ENCODE data around the gene GNPTG.

Gene GNPTG

DNA sequence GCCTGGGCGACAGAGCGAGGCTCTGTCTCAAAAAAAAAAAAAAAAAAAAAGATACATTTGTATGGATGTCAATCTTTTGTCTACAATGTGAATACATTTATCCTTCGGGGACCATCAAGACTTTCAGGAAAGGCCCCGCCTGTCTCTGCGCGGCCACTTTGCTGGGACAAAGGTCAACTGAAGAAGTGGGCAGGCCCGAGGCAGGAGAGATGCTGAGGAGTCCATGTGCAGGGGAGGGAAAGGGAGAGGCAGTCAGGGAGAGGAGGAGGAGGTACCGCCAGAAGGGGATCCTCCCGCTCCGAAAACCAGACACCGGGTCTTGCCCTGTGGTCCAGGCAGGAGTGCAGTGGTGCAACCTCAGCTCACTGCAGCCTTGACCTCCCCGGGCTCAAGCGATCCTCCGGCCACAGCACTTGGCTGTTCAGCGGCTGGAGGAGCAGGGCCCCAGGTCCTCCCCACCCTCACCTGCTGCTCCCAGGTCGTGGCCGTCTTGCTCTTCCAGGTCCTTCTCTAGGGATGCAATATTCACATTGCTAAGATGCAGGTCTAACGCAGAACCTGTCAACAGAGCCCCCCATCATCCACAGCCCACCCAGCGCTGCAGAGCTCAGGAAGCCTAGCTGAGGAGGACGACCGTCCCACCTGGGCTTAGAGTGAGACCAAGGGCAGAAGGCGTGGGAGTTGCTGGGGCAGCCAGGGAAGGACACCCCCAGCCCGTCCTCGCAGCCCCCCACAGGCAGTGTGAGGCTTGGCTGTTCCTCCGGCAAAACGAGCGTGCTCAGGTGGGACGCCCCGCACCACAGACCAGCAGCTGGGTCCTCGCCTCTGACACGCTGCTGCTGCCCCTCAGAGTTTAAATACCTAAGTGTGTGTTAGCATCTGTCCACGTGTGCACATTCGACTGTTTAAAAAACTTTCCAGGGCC, 19.6 kb downstream of the GNPTG start:
- no peak for DNase-seq (ENCODE audit: low read depth, low spot score)

- DNase-seq (ENCODE audit: low read depth, low spot score), result no peak
Observed at GRCh38 chr16:1372292-1372950, 20.7 kb downstream of the GNPTG start.

DNA sequence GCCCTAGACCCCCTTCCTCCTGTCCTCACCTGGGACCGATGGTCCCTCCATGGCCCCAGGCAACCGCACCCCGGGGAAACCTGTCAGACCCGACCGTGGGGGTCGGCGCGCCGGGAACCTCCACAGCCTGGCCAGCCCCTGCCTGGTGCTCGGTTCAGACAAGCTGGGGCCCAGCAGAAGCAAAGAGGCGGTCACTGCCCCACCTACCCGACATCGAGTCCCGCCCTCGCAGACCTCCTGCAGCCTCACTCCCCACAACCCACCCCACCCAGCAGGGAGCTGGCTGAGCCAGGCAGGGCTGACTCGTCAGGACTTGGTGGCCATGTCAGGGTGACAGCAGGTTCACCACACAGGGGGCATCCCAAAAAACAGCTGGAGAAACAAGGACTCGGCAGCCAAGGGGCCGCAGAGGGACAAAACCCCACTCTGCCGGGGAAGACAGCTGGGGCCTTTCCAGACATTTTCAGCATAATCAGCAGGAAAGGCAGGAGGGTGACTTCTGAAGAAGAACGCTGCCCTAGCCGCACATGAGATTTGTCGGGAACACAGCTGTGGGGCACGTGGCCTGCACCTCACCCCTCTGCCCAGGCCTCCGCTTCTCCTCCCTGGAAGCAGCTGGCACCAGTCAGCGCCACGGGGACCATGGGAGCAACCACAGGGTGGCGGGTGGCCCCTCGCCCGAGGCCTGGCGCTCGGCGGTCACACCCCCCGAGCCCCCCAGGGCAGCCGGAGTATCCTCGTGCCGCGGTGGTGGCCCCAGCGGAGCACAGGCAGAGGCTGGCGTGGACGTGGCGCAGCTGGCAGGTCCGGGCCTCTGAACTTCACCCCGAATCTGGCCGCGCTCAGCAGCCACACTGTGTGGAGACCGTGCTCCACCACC, 22.9 kb downstream of the GNPTG start:
- no peak for DNase-seq (ENCODE audit: low read depth, low spot score)

DNA sequence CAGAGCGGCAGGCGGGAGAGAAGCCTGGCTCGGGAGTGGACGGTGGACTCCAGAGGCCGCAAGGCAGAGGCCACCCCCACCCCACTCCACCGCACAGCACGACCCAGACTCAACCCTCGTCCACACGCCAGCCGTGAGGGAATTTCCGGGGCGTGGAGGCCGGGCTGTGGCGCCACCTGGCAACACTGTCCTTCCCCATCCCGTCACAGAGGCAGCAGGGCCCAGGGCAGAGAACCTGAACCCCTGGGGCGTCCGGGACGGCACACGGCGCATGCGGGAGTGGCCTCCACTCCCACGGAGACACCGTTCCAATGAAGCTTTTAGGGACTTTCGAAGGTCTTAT, 23.5 kb downstream of the GNPTG start:
- no peak for DNase-seq (ENCODE audit: low read depth, low spot score)

- no peak for DNase-seq (ENCODE audit: low read depth, low spot score)
Observed at GRCh38 chr16:1375741-1376410, 24.1 kb downstream of the GNPTG start.

DNA sequence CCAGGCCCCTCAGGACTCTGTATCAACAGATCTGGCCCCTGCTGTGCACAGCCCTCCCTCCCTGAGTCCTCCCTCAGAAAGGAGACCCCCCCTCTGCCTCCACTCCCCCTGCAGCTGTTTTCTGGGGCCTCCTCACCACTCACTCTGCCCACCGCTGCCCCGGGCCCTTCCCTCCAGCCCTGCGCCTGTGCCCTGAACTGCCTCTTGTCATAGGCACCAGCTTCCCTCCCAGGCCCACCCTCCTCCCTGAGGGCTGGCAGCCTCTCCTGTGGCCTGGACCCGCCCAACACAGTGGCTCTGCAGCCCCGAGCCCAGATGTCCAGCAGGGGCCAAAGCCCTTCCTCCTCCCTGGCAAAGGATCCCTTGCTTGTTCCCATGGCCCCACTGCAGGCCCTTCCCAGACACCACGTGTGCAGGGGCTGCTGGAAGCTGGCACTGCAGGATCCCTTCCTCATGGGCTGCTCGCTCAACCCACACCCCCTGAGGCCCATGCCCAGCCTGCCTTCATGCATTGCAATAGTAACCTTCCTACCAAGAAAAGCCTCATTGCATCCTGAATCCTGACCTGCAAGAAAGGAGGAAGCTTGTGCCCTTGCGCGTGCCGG, 25.8 kb downstream of the GNPTG start:
- no peak for DNase-seq (ENCODE audit: low read depth, low spot score)

DNA sequence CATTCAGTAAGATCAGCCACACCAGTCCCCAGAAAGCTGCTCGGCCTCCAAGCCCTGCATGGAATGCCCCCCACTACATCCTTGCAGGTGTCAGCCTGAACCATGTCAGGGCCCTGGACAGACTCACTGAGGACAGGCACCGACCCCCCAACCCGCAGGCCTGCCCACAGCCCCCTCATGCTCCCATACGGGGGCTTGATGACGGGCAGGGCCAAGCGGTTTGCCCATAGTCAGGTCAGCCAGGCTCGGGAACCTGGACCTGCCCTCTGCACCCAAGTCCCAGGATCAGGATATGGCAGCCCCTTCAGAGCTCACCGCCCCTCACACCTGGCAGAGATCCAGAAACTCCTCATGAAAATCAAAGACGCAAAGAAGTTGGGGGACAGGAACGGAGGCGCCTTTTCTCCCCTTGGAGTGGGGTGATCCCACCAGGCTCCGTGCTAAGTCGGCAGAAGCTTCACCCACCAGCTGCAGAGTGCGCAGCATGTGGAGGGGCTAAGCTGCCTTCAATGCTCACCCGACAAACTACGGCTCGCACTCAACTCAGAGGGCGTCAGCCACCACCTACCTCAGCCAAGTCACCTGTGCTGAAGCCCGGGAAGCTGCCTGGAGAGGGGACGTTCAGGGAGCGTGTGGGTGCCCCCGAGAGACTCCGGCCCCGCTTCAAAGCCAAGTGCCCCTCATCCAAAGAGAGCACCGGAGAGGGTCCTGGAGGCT, 26.5 kb downstream of the GNPTG start:
- no peak for DNase-seq (ENCODE audit: low read depth, low spot score)

DNA sequence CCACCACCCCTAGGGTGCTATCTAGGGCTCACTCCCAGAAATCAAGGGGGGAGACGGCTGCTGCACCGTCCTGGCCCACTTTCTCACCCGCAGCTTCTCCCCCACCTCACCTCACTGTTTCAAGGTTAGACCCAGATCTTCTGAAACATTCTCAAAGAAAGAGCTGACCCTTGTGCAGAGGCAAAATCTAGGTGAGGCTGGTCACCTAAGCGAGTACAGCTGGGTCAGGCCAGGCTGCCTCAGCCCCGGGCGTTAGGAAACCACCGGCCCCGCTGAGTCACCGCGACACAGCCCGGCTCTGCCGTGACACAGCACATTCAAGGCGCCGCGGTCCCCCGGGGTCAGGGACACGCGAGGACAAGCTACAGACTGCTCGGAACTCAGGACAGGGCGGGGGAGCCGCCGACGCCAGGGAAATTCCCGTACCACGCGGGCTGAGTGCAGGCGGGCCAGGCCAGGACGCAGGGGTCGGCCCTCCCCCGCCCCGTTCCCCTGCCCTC, 27.1 kb downstream of the GNPTG start:
- DNase-seq (ENCODE audit: low read depth, low spot score), result peak; percentile 83

- peak; percentile 85 for DNase-seq (ENCODE audit: low read depth, low spot score)
Observed at GRCh38 chr16:1379304-1380076, 27.8 kb downstream of the GNPTG start.

- no peak for DNase-seq (ENCODE audit: low read depth, low spot score)
Observed at GRCh38 chr16:1380195-1380594, 28.5 kb downstream of the GNPTG start.

DNA sequence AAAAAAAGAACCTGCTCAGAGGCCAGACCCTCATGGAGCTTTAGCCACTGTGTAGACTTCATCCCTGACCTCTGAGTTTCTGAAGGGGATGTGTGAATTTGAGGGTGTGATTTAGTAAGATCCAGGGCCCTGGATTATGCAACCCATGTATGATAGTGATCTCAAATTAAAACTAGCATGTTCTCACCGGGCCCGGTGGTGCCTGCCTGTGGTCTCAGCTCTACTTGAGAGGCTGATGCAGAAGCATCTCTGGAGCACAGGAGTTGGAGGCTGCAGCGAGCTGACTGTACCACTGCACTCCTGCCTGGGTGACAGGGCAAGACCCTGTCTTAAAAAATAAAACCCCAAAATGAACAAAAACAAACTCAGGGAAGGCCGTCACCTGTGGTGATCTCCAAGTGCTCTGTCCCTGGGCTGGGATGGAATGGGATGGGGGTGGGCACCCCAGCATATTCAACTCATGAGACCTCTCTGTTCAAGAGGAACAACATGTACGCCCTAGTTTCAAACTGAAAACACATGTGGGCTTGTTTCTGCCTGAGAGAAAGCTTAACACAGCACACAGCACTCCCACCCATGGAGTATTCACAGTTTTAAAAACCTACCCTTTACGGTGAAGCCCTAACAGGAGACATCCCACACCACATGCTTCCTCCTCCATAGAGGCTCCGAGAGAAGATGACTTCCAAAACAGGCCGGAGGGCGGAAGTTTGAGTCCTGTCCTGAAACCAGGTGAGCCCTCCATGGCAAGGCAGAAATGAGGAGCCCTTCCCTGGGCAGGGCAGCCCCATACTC, 30.1 kb downstream of the GNPTG start:
- DNase-seq (ENCODE audit: low read depth, low spot score), result no peak

DNA sequence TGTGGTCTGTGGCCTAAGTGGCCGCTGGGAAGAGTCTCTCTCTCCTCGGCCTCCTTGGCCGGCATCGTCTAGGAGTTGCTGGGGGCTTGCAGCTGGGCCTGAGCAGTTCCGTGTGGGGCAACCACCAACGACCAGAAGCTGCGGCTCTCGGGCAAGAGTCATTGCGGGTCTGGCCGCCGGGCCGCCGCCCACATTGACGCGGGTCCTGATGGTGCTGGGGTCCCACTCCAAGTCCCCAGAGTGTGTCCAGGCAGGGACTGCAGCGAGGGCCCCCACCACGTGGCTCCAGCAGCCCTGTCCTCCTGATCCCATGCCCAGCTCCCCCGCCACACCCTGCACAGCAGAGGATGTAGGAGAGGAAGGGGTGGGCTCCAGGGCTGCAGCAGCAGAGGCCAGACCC, 31.8 kb downstream of the GNPTG start:
- DNase-seq (ENCODE audit: low read depth, low spot score), result no peak

DNA sequence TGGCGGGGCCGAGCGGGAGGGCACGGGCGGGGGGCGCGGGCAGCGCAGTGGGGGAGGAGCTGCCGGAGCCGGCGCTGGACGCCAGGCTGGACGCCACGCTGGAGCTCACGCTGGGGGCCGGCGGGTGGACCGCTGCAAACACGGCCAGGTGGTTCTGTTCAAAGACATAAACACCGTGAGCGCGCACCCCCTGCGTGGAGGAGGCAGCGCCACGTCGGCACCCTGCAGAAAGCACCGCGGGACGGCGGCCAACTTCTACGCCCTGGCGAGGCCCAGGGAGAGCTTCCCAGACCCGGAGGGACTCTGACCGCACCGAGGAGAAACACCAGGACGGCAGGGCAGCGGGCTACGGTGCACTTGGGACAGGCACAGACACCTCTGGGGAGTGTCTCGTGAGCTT, 33.5 kb downstream of the GNPTG start:
- no peak for DNase-seq (ENCODE audit: low read depth, low spot score)

GRCh38 chr16:1387331-1387730, 35.6 kb downstream of the GNPTG start:
- DNase-seq (ENCODE audit: low read depth, low spot score), result no peak

DNA sequence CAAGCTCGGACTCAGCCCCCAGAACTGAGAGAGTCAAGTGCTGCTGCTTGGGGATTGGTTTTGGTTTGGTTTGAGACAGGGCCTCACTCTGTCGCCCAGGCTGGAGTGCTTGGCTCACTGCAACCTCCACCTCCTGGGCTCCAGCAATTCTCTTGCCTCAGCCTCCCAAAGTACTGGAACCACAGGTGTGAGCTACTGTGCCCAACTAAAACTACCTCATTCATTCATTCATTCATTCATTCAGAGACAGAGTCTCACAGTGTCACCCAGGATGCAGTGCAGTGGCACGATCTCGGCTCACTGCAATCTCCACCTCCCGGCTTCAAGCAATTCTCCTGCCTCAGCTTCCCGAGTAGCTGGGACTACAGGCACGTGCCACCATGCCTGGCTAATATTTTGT, 38.0 kb downstream of the GNPTG start:
- DNase-seq (ENCODE audit: low read depth, low spot score), result no peak

DNA sequence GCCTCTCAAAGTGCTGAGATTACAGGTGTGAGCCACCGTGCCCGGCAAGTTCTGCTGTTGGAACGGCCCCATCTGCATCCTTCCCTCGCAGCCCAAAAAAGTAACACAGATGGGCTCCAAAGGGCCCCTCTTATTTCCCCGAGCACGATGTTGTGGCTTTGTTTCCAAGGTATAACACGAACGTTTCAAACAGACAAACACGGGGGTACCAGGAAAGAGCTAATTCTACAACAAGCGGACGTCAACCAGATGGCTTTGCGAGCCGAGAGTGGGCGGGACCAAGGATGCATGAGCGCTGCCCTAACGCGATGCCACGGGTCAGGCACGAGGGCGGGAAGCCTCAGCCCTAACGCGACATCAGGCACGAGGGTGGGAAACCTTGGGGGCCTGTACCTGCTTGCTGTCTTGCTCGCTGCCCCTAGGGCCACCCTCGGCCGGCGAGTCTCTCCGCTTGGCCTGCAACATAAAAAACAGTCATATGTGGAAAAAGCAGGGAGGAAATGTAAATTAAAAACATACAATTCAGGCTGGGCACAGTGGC, 38.6 kb downstream of the GNPTG start:
- DNase-seq (ENCODE audit: low read depth, low spot score), result no peak

DNA sequence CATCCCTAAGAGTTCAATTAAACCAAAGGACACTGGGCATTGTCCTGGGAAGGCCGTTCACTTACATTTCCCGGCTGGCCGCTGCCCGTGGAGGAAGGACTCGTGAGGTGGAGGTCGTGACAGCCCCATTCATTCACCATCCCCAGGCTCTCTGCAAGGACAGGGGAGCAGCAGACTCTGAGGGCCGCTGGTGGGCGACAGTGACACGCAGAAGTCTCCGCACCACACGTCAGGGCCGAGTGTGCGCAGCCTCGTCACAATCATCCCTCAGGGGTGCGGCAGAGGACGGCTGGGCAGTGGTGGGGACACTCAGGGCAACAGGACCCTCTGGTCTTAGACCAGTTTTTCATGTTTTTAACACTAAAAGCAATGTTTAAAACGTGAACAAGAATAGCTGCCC, 41.1 kb downstream of the GNPTG start:
- no peak for DNase-seq (ENCODE audit: low read depth, low spot score)

GRCh38 chr16:1393613-1394176, 42.0 kb downstream of the GNPTG start:
- DNase-seq (ENCODE audit: low read depth, low spot score), result no peak

Measured in astrocyte of the hippocampus (primary cell).